HepG2 (cell line): Measurements from ENCODE around the gene HSPA1B. TPM values are rescaled to one million over a fixed set of nuclear protein-coding genes. Genes with fewer than 3 reads are reported as not detected.
A peak's percentile ranks its signal among the peaks of the same experiment; 100 is the strongest.

Experiments
- BRD4 ChIP-seq: sonication (generic); formaldehyde crosslinking; IDR thresholded peaks from 2 replicates; pipeline ENCODE4 v1.4.0; 2020; ENCODE audit warnings: missing genetic modification reagents
- CCAR2 ChIP-seq: fragments of 200-400 bp; formaldehyde crosslinking; optimal IDR thresholded peaks from 2 replicates; pipeline ENCODE3; 2018; ENCODE audit warnings: low read depth, mild to moderate bottlenecking, low read length, moderate library complexity
- EP300 ChIP-seq, 3 experiments: sonication (generic) in 1 of 3; formaldehyde crosslinking in 1 of 3; IDR thresholded peaks; 2 replicates each; pipeline versions ENCODE4 v1.5.1 to v1.6.1; 2011 to 2020; ENCODE audit warnings: low read depth in 2 of 3, low read length in 2 of 3, borderline replicate concordance in 1 of 3, improper control_type of control experiment in 1 of 3, mild to moderate bottlenecking in 1 of 3, missing genetic modification reagents in 1 of 3, moderate library complexity in 1 of 3
- ETV5 ChIP-seq: IDR thresholded peaks from 2 replicates; pipeline ENCODE4 v1.6.1; 2018; ENCODE audit warnings: missing biosample characterization, missing genetic modification reagents, inconsistent platforms, borderline replicate concordance
- JUN ChIP-seq: sonication (generic); formaldehyde crosslinking; IDR thresholded peaks from 2 replicates; pipeline ENCODE4 v1.4.0; 2020; ENCODE audit warnings: mild to moderate bottlenecking, missing genetic modification reagents
- KLF11 ChIP-seq: IDR thresholded peaks from 2 replicates; pipeline ENCODE4 v1.6.1; 2016; ENCODE audit warnings: missing compliant biosample characterization
- PAF1 ChIP-seq: IDR thresholded peaks from 2 replicates; pipeline ENCODE4 v1.6.1; 2016; ENCODE audit warnings: missing genetic modification reagents, missing compliant biosample characterization
- PHF21A ChIP-seq: sonication (generic); formaldehyde crosslinking; IDR thresholded peaks from 2 replicates; pipeline ENCODE4 v1.5.0; 2020; ENCODE audit warnings: mild to moderate bottlenecking, missing genetic modification reagents
- SALL1 ChIP-seq: sonication (generic); formaldehyde crosslinking; IDR thresholded peaks from 2 replicates; pipeline ENCODE4 v1.8.0; 2022; ENCODE audit warnings: mild to moderate bottlenecking, missing genetic modification reagents
- ZNF30 ChIP-seq: sonication (generic); formaldehyde crosslinking; IDR thresholded peaks from 2 replicates; pipeline ENCODE4 v1.5.0; 2020; ENCODE audit warnings: mild to moderate bottlenecking, missing genetic modification reagents
- ZNF550 ChIP-seq: sonication (generic); formaldehyde crosslinking; IDR thresholded peaks from 2 replicates; pipeline ENCODE4 v1.4.0; 2020; ENCODE audit warnings: mild to moderate bottlenecking, missing genetic modification reagents, borderline replicate concordance
- ZNF746 ChIP-seq: sonication (generic); formaldehyde crosslinking; IDR thresholded peaks from 2 replicates; pipeline ENCODE4 v1.8.0; 2022; ENCODE audit warnings: mild to moderate bottlenecking, missing genetic modification reagents
- polyA plus RNA-seq, 8 experiments: library from polyadenylated mRNA; depleted of rRNA in 3 of 8; stranded (reverse) in 7 of 8; unstranded in 1 of 8; fragments of >200 nt; fragmentation: Illumina TruSeq in 4 of 8; extraction: Trizol in 4 of 8; gene quantifications; 2 replicates each; pipeline versions ENCODE4 v1.2.1 to v1.2.3, GENCODE V29; 2011 to 2016; ENCODE audit warnings: low read depth in 4 of 8, missing spikeins in 1 of 8, mixed read lengths in 1 of 8; ENCODE audit not compliant: insufficient read depth in 1 of 8
- total RNA-seq, 5 experiments: library from RNA; depleted of rRNA; stranded (reverse); fragments of >200 nt; fragmentation: Illumina TruSeq; extraction: Trizol; gene quantifications; 2 replicates each; pipeline ENCODE4 v1.2.3, GENCODE V29; 2016; ENCODE audit warnings: low read depth in 1 of 5
- TF ChIP-seq, protein P1 (sequence below): sonication (generic); formaldehyde crosslinking; IDR thresholded peaks from 2 replicates; pipeline ENCODE4 v1.4.0; 2020; ENCODE audit warnings: missing genetic modification reagents, borderline replicate concordance
- TF ChIP-seq, protein P2 (sequence below): IDR thresholded peaks from 2 replicates; pipeline ENCODE4 v1.6.1; 2016; ENCODE audit warnings: missing biosample characterization, missing genetic modification reagents, low read depth
- TF ChIP-seq, protein P3 (sequence below): sonication (generic); formaldehyde crosslinking; conservative IDR thresholded peaks from 2 replicates; pipeline ENCODE4 v1.4.0; 2020; ENCODE audit warnings: mild to moderate bottlenecking, missing genetic modification reagents, moderate library complexity
- TF ChIP-seq, protein P4 (sequence below): IDR thresholded peaks from 2 replicates; pipeline ENCODE4 v1.6.1; 2016; ENCODE audit warnings: control low read depth
- TF ChIP-seq, protein P5 (sequence below): sonication (generic); formaldehyde crosslinking; IDR thresholded peaks from 2 replicates; pipeline ENCODE4 v1.4.0; 2020; ENCODE audit warnings: mild to moderate bottlenecking, missing genetic modification reagents

Gene HSPA1B
- total and polyA plus RNA-seq, 2 of the 13 experiments (the other 11 are each of a cell fraction or from before 2014, with no cell fraction given): 26.0 to 186 TPM

DNA sequence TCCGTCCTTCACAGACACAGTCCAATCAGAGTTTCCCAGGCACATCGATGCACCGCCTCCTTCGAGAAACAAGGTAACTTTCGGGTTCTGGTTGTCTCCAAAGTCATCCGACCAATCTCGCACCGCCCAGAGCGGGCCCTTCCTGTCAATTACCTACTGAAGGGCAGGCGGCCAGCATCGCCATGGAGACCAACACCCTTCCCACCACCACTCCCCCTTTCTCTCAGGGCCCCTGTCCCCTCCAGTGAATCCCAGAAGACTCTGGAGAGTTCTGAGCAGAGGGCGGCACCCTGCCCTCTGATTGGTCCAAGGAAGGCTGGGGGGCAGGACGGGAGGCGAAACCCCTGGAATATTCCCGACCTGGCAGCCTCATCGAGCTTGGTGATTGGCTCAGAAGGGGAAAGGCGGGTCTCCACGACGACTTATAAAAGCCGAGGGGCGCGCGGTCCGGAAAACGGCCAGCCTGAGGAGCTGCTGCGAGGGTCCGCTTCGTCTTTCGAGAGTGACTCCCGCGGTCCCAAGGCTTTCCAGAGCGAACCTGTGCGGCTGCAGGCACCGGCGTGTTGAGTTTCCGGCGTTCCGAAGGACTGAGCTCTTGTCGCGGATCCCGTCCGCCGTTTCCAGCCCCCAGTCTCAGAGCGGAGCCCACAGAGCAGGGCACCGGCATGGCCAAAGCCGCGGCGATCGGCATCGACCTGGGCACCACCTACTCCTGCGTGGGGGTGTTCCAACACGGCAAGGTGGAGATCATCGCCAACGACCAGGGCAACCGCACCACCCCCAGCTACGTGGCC, at the start of gene HSPA1B (continued):
- TF ChIP-seq, protein P1, sequence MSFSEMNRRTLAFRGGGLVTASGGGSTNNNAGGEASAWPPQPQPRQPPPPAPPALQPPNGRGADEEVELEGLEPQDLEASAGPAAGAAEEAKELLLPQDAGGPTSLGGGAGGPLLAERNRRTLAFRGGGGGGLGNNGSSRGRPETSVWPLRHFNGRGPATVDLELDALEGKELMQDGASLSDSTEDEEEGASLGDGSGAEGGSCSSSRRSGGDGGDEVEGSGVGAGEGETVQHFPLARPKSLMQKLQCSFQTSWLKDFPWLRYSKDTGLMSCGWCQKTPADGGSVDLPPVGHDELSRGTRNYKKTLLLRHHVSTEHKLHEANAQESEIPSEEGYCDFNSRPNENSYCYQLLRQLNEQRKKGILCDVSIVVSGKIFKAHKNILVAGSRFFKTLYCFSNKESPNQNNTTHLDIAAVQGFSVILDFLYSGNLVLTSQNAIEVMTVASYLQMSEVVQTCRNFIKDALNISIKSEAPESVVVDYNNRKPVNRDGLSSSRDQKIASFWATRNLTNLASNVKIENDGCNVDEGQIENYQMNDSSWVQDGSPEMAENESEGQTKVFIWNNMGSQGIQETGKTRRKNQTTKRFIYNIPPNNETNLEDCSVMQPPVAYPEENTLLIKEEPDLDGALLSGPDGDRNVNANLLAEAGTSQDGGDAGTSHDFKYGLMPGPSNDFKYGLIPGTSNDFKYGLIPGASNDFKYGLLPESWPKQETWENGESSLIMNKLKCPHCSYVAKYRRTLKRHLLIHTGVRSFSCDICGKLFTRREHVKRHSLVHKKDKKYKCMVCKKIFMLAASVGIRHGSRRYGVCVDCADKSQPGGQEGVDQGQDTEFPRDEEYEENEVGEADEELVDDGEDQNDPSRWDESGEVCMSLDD: 0 out of 2 replicates have a peak, but pooled peaks have one; percentile 56
- no peak for TF ChIP-seq PAF1 (CRISPR knock-in tag)
- TF ChIP-seq, protein P2, sequence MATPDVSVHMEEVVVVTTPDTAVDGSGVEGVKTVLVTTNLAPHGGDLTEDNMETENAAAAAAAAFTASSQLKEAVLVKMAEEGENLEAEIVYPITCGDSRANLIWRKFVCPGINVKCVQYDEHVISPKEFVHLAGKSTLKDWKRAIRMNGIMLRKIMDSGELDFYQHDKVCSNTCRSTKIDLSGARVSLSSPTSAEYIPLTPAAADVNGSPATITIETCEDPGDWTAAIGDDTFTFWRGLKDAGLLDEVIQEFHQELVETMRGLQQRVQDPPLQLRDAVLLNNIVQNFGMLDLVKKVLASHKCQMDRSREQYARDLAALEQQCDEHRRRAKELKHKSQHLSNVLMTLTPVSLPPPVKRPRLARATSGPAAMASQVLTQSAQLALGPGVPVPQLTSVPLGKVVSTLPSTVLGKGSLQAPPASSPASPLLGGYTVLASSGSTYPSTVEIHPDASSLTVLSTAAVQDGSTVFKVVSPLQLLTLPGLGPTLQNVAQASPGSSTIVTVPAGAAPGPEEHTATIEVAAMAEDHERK (CRISPR knock-in tag): no peak
- no peak; the same call in 1 of the 2 replicates for TF ChIP-seq ZNF746
- TF ChIP-seq, protein P3, sequence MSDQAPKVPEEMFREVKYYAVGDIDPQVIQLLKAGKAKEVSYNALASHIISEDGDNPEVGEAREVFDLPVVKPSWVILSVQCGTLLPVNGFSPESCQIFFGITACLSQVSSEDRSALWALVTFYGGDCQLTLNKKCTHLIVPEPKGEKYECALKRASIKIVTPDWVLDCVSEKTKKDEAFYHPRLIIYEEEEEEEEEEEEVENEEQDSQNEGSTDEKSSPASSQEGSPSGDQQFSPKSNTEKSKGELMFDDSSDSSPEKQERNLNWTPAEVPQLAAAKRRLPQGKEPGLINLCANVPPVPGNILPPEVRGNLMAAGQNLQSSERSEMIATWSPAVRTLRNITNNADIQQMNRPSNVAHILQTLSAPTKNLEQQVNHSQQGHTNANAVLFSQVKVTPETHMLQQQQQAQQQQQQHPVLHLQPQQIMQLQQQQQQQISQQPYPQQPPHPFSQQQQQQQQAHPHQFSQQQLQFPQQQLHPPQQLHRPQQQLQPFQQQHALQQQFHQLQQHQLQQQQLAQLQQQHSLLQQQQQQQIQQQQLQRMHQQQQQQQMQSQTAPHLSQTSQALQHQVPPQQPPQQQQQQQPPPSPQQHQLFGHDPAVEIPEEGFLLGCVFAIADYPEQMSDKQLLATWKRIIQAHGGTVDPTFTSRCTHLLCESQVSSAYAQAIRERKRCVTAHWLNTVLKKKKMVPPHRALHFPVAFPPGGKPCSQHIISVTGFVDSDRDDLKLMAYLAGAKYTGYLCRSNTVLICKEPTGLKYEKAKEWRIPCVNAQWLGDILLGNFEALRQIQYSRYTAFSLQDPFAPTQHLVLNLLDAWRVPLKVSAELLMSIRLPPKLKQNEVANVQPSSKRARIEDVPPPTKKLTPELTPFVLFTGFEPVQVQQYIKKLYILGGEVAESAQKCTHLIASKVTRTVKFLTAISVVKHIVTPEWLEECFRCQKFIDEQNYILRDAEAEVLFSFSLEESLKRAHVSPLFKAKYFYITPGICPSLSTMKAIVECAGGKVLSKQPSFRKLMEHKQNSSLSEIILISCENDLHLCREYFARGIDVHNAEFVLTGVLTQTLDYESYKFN: peak; percentile 68; the same call in 1 of the 2 replicates
- TF ChIP-seq EP300 (IDR thresholded peaks at IDR 0.05; ENCODE audit: low read depth in 2 of 2, low read length in 2 of 2): peak in 1 of 2 experiments; percentile 82; a peak in 2 of 4 replicates
- peak; percentile 26; the same call in 1 of the 2 replicates for TF ChIP-seq EP300 (CRISPR knock-in tag; IDR thresholded peaks at IDR 0.05; ENCODE audit: borderline replicate concordance)
- TF ChIP-seq KLF11: peak; percentile 87; the same call in 1 of the 2 replicates
- TF ChIP-seq JUN (CRISPR knock-in tag): no peak
- no peak for TF ChIP-seq CCAR2
- TF ChIP-seq, protein P4, sequence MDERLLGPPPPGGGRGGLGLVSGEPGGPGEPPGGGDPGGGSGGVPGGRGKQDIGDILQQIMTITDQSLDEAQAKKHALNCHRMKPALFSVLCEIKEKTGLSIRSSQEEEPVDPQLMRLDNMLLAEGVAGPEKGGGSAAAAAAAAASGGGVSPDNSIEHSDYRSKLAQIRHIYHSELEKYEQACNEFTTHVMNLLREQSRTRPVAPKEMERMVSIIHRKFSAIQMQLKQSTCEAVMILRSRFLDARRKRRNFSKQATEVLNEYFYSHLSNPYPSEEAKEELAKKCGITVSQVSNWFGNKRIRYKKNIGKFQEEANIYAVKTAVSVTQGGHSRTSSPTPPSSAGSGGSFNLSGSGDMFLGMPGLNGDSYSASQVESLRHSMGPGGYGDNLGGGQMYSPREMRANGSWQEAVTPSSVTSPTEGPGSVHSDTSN (CRISPR knock-in tag): peak; percentile 84
- TF ChIP-seq ZNF550 (CRISPR knock-in tag): no peak
- peak; percentile 86 for TF ChIP-seq SALL1 (CRISPR knock-in tag)
- no peak for TF ChIP-seq ZNF30 (CRISPR knock-in tag)
- TF ChIP-seq, protein P5, sequence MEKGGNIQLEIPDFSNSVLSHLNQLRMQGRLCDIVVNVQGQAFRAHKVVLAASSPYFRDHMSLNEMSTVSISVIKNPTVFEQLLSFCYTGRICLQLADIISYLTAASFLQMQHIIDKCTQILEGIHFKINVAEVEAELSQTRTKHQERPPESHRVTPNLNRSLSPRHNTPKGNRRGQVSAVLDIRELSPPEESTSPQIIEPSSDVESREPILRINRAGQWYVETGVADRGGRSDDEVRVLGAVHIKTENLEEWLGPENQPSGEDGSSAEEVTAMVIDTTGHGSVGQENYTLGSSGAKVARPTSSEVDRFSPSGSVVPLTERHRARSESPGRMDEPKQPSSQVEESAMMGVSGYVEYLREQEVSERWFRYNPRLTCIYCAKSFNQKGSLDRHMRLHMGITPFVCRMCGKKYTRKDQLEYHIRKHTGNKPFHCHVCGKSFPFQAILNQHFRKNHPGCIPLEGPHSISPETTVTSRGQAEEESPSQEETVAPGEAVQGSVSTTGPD (CRISPR knock-in tag): no peak
- 0 out of 2 replicates have a peak, but pooled peaks have one; percentile 20 for TF ChIP-seq BRD4 (CRISPR knock-in tag)
- peak; percentile 72 for TF ChIP-seq ETV5 (CRISPR knock-in tag)
- TF ChIP-seq PHF21A (CRISPR knock-in tag): peak; percentile 97
